Breast epithelium (tissue), 4 donors: ENCODE data around the gene ATXN1L. TPM values are rescaled to one million over a fixed set of nuclear protein-coding genes. Genes with fewer than 3 reads are reported as not detected.
A peak's percentile ranks its signal among the peaks of the same experiment; 100 is the strongest.

Source experiments
- DNase-seq, 2 donors: peaks; one replicate each; pipeline ENCODE4 v3.0.0-alpha.2; 2019; ENCODE audit warnings: low spot score in 2 of 2
- H3K27ac ChIP-seq, 2 donors: fragments of 200-600 bp; sonication (generic) in 1 of 2; one replicate each; pipeline ENCODE4 v1.5.1; 2016 to 2019; ENCODE audit warnings: mild to moderate bottlenecking in 1 of 2
- H3K27me3 ChIP-seq, 2 donors: fragments of 200-600 bp; sonication (generic) in 1 of 2; one replicate each; pipeline versions ENCODE4 v1.5.1 to v1.6.0; 2017 to 2019; ENCODE audit warnings: control low read depth in 1 of 2, mild to moderate bottlenecking in 1 of 2
- H3K36me3 ChIP-seq: fragments of 200-600 bp; one replicate; pipeline ENCODE4 v1.5.1; 2019
- H3K4me1 ChIP-seq, 2 donors: fragments of 200-600 bp; sonication (generic); one replicate each; pipeline ENCODE4 v1.5.1; 2016 to 2019; ENCODE audit warnings: control low read depth in 1 of 2
- H3K4me3 ChIP-seq, 3 donors: fragments of 200-600 bp; sonication (generic); 1 replicate in 2 of 3; 2 replicates in 1 of 3; pipeline ENCODE4 v1.5.1; 2016 to 2019; ENCODE audit warnings: mild to moderate bottlenecking in 3 of 3, moderate library complexity in 2 of 3
- H3K9me3 ChIP-seq, 2 donors: fragments of 200-600 bp; sonication (generic) in 1 of 2; one replicate each; pipeline ENCODE4 v1.5.1; 2016 to 2019; ENCODE audit warnings: control low read depth in 1 of 2
- CTCF ChIP-seq, 3 donors: fragments of 450-650 bp; IDR thresholded peaks; one replicate each; pipeline ENCODE4 v1.5.1; 2016 to 2017; ENCODE audit warnings: antibody characterized with exemption in 3 of 3, mild to moderate bottlenecking in 3 of 3, moderate library complexity in 3 of 3
- POLR2A ChIP-seq: fragments of 450-650 bp; IDR thresholded peaks from one replicate; pipeline ENCODE4 v1.6.1; 2016; ENCODE audit warnings: antibody characterized with exemption, mild to moderate bottlenecking, moderate library complexity
- POLR2AphosphoS5 ChIP-seq, 3 donors: sonication (generic); formaldehyde crosslinking; IDR thresholded peaks; one replicate each; pipeline ENCODE4 v1.6.1; 2017; ENCODE audit warnings: antibody characterized with exemption in 3 of 3
- intact Hi-C: fragments of 100-400 bp; cut with DNase I; formaldehyde crosslinking; loops from one replicate; pipeline ENCODE4 v1.15.1; 2023; ENCODE audit warnings: low total_unique reads
- total RNA-seq, 3 donors: library from RNA; depleted of rRNA; stranded (reverse); fragments of >200 nt; gene quantifications; one replicate each; pipeline ENCODE4 v1.1.0, GENCODE V29; 2016

Gene ATXN1L
- total RNA-seq, 3 donors from 2014 or later: 19.3 to 41.1 (median 28.0) TPM

DNA sequence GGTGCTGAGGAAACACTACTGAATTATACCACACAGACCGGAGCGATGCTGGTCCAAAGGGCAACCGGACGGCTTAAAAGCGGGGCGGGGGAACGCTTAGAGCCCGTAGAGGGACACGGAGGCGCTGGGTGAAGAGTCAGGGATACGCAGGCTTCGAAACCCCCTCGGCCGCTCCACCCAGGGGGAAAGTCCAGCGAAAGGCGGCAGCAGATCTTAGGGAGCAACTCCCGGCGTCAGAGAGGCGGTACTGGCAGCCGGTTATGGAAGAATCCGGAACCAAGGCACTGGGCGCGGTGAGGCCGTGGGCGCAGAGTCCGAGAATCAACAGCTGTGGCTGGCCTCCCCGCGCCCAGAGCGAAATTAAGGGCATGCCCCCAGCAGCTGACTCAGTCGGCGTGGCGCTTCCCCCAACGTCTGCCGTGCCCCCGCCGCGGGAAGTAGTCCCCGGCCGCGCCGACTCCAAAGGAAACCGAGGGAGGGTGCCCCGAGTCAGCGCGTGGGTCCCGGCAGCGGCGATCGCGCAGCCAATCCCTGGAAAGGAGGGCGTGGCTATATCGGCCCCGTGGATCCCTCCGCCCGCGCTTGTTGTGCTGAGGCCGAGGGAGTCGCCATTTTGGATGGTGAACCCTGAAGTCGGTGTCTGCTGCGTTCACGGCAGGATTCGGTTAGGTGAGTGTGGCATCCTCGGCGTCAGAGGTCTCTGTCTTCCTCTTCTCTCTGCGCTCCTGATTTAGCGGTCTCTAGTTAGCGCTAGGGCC, 49.3 kb downstream of the ATXN1L start, which contains the start of gene IST1:
TSS of gene IST1 (plus strand) at position 611 of the 758 bp plus-strand sequence. CDS start 20,110 bp downstream, outside the sequence.
- peak; percentile 97 to 99 for DNase-seq
- no peaks in the 10 kb centered on the region for H3K9me3 ChIP-seq
- intact Hi-C loops: no loop called here
- peaks cover 0 to 7% of the 10 kb centered on the region in 2 donors for H3K4me1 ChIP-seq
- H3K36me3 ChIP-seq: no peaks in the 10 kb centered on the region
- peak in 1 of 3 donors; percentile 10 for TF ChIP-seq CTCF (IDR thresholded peaks at IDR 0.05)
- peak; percentile 79 for TF ChIP-seq POLR2A
- peak; percentile 91 to 99 (median 95) for TF ChIP-seq POLR2AphosphoS5 (IDR thresholded peaks at IDR 0.05)
- peak within 1 kb of the TSS; percentile 69 to 100 (median 88) for H3K4me3 ChIP-seq
- no peaks in the 10 kb centered on the region for H3K27me3 ChIP-seq
- H3K27ac ChIP-seq: peak within 1 kb of the TSS; percentile 99 to 100

DNA sequence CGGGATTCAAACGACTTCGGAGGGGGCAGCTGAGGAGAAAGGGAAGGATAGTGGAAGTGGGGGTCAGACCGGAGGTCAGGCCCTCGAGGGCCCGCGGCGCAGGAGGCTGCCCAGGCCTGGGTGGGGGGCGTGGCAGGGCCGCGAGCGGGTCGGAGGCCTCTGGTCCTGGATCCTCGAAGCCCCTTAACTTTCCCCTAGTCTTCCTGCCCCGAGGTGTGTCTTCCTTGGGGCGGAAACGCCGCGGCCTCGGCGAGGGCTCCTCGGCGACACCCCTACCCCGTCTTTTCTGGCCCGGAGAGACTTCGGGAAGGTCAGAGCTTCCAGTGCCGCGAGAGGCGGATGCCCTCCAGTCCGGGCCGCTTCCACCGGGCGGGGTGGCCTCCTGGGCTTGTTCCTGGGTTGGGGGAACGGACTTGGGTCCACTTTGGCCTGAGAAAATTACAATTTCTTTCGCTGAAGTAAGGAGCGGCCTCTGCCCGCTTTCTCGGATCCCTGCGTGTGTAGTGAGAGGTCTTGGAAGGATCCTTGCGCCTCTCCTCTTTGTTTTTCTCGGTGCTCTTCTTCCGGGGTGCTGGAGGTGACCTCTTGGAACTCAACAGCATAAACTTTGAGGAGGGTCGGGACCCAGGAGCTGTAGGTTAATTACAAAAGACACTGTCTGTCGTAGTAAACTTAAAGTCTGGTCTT, 50.0 kb downstream of the ATXN1L start:
- H3K4me3 ChIP-seq: peak overlapping the region; percentile 69 to 100 (median 88)
- no peaks in the 10 kb centered on the region for H3K36me3 ChIP-seq
- H3K27ac ChIP-seq: peak overlapping the region; percentile 99 to 100
- no peaks in the 10 kb centered on the region for H3K27me3 ChIP-seq
- peak; percentile 29 to 56 for DNase-seq
- peaks cover 0 to 7% of the 10 kb centered on the region in 2 donors for H3K4me1 ChIP-seq
- intact Hi-C loops: no loop called here
- no peak for TF ChIP-seq POLR2A
- peak in 2 of 3 donors; percentile 16 to 37 for TF ChIP-seq POLR2AphosphoS5 (IDR thresholded peaks at IDR 0.05)
- TF ChIP-seq CTCF (IDR thresholded peaks at IDR 0.05): no peak
- no peaks in the 10 kb centered on the region for H3K9me3 ChIP-seq

DNA sequence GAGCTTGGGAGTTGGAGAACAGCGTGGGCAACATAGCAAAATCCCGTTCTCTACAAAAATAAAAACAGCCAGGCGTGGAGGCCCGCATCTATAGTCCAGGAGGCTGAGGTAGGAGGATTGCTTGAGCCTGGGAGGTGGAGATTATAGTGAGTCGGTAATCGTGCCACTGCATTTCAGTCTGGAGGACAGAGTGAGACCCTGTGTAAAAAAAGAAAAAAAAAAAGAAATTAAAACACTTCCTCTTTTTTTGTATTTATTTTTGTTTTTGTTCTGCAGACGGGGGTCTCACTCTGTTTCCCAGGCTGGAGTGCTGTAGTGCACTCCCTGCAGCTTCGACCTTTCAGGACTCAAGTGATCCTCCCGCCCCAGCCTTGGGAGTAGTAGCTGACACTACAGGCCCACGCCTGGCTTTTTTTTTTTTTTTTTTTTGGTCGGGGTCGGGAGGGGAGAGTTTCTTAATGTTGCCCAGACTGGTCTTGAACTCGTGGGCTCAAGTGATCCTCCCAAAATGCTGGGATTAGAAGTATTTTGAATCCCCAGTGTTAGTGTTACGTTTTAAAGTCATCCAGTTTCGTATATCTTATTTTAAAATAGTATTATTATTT, 51.1 kb downstream of the ATXN1L start:
- intact Hi-C loops: no loop called here
- peak overlapping the region in 1 of 2 donors; percentile 99 for H3K27ac ChIP-seq

DNA sequence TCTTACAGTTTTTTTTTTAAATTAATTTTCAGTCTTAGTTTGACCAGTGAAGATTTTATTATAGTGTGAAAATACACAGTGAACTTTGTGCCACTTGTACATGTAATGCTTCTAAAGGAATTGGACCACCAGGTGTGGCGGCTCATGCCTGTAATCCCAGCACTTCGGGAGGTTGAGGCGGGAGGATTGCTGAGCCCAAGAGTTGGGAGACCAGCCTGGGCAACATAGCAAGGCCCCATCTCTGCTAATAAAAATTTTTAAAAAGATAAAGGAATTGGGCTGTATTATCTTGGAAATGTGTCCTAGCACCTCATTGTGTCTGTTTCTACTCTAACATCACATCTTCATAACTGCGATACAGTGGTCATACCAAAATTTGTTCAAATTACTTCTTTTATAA, 53.4 kb downstream of the ATXN1L start:
- no peak for DNase-seq
- no peak for TF ChIP-seq POLR2AphosphoS5 (IDR thresholded peaks at IDR 0.05)
- no peak for TF ChIP-seq POLR2A
- TF ChIP-seq CTCF (IDR thresholded peaks at IDR 0.05): no peak
- Histone ChIP-seq H3K4me3 (no peak overlapping the region), H3K27me3 (no peaks in the 10 kb centered on the region), H3K9me3 (no peaks in the 10 kb centered on the region), H3K27ac (peak overlapping the region in 1 of 2 donors; percentile 57), H3K4me1 (peaks cover 0 to 7% of the 10 kb centered on the region in 2 donors), H3K36me3 (no peaks in the 10 kb centered on the region)
- intact Hi-C loops: no loop called here

More for the DNA sequence above, 51.1 kb downstream of the ATXN1L start:
- Histone ChIP-seq H3K27me3 (no peaks in the 10 kb centered on the region), H3K4me3 (peak overlapping the region; percentile 69 to 100 (median 88)), H3K4me1 (peaks cover 0 to 7% of the 10 kb centered on the region in 2 donors), H3K36me3 (no peaks in the 10 kb centered on the region), H3K9me3 (no peaks in the 10 kb centered on the region)
- TF ChIP-seq POLR2AphosphoS5 (IDR thresholded peaks at IDR 0.05) (no peak), CTCF (IDR thresholded peaks at IDR 0.05) (no peak), POLR2A (no peak)
- DNase-seq: no peak
